ENCODE measurements around the gene SORBS2.

The SORBS2 gene

DNA sequence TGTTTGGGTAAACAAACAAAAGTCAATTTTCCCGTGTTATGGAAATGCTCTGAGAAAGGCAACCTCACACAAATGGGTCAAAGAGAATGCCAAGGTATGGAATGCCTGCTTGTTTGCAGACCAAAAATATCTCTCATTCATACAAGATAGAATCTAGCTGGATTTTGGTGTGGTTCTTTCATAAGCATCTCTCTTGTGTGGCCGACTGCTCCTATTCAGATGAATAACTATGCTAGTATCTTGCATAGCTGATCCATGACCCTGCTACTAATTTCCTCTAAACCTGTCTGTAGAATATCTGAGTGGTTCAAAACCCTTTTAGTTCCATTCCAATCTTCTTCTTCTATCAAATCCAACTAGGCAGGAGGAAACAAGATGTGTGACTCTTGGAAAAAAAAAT, 28.2 kb upstream of the SORBS2 start:
- no peak for DNase-seq
- no peak for TF ChIP-seq POLR2A (IDR thresholded peaks at IDR 0.05; ENCODE audit: low read length)
- TF ChIP-seq GATA1 (IDR thresholded peaks at IDR 0.05; ENCODE audit: low read depth, low read length), result no peak

DNA sequence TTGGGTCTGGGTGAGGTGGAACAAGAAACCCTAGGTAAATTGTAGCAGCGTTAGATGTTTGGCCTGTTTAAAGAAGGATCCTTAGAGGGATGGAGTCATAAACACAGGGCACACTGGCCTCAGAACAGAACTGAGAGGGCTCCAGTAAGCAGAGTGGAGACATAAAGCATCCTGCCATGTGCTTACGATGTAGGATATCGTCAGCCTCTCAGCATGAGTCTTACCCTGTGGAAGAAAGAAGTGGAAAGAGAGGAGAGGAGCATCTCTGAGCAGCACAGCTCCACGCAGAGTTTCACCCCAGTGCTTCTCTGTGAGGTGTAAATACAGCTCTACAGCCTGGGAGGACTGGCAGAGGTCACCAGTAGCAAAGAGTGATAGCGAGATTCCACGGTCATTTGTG, 27.8 kb upstream of the SORBS2 start:
- DNase-seq, result no peak
- TF ChIP-seq GATA1 (IDR thresholded peaks at IDR 0.05; ENCODE audit: low read depth, low read length) (no peak), POLR2A (IDR thresholded peaks at IDR 0.05; ENCODE audit: low read length) (no peak)

DNA sequence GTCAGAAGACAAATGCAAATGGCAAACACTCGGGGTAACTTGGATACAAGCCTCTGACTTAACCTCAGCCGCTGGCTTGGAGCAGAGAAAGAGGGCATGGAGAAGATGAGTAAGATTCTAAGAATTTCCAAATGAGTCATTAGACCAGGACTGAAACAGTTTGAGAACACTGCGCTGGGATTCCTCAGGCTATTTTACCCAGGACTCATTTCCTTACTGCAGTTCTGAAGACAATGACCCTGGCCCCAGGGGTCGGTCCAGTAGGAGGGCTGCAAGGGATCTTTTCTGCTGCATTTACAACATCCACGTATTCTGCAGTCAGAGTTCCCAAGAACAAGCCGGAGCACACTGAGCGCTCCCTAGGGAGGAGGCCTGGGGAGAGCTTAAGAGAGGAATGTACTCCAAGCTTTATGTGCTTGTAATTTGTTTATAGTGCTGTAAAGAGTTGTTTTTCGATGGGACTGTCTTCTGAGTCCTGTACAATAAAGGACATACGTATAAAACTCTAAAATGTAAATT, 27.3 kb upstream of the SORBS2 start:
- TF ChIP-seq POLR2A (IDR thresholded peaks at IDR 0.05; ENCODE audit: low read length) (no peak), GATA1 (IDR thresholded peaks at IDR 0.05; ENCODE audit: low read depth, low read length) (no peak)
- DNase-seq, result no peak

DNA sequence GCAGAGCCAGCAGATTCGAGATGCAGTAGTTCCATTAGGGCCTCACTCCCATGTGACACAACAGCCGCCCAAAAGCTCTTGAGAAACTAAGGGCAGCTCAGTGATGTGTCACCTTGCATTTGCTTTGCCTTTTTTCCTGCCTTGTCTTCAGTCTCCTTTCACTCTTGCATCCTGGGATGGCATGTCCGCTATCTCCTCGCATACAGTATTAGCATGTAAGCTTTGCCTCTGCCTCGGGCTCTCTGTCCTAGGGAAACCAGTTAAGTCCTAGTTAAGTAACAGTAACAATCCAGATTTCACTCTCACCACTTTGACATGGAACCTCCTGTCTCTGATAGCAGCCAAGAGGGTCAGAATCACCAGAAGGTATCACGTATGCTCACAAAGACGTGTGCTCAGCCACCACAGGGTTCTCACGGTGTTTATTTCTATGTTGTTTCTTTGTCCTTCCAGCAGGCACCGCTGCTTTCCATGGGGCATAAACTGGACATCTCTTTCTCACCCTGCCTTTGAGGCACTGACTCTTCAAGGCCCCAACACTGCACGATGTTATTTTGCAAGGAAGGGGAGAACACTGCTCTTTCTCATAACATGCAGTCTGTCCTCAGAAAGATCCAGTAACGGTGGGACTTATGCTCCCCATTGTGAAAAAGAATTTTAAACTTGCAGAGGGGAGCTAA, 26.7 kb upstream of the SORBS2 start:
- TF ChIP-seq POLR2A (IDR thresholded peaks at IDR 0.05; ENCODE audit: low read length) (no peak), GATA1 (IDR thresholded peaks at IDR 0.05; ENCODE audit: low read depth, low read length) (no peak)
- no peak for DNase-seq

DNA sequence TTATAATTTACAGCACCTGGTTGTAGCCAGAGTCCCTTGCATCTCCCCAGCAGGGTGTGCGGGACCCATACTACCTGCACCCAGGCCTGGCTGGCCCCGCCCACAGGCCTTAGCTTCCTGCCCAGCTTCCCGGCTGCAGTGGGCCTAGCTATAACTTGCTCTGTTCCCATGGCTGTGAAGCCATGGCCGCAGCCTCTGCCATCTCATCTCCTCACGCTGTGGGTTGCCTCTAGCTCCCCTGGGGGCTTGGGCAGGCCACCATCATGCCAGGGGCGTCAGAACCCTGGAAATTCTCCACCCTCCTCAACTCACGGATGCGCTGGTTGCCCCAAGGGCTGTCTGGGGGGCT, 26.1 kb upstream of the SORBS2 start:
- DNase-seq, result no peak
- no peak for TF ChIP-seq GATA1 (IDR thresholded peaks at IDR 0.05; ENCODE audit: low read depth, low read length)
- TF ChIP-seq POLR2A (IDR thresholded peaks at IDR 0.05; ENCODE audit: low read length), result no peak

DNA sequence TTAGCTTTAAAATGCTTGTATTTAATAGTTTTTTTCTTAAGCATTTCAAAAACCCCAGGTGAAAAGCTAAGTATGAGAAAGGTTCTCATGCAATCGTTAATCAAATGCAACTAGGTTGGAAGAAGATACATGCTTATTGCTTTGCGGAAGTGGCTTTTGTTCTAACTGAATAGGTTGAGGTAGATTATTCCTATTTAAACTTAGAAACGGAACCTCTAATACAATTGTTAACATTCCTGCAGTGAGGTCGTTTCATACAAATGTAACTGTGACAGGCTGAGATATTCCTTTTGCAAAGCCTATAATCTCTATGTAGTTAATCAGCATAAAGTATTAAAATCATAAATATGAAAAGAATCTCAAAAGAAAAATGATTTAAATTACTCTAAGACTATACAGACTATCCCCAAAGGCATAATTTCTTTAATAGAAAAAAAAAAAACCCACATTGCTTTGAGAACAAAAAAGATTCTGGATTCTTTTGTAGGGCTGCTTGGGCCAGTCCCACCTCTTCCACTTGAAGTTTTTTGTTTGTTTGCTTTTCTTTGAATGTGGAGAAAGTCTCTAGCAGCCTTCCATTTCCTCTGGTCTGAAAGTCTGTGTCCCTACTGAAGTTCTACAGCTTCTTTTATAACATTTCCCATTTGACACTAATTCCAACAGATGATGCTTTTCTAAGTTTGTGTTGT, 25.6 kb upstream of the SORBS2 start:
- DNase-seq, result no peak
- TF ChIP-seq POLR2A (IDR thresholded peaks at IDR 0.05; ENCODE audit: low read length), result no peak
- no peak for TF ChIP-seq GATA1 (IDR thresholded peaks at IDR 0.05; ENCODE audit: low read depth, low read length)

DNA sequence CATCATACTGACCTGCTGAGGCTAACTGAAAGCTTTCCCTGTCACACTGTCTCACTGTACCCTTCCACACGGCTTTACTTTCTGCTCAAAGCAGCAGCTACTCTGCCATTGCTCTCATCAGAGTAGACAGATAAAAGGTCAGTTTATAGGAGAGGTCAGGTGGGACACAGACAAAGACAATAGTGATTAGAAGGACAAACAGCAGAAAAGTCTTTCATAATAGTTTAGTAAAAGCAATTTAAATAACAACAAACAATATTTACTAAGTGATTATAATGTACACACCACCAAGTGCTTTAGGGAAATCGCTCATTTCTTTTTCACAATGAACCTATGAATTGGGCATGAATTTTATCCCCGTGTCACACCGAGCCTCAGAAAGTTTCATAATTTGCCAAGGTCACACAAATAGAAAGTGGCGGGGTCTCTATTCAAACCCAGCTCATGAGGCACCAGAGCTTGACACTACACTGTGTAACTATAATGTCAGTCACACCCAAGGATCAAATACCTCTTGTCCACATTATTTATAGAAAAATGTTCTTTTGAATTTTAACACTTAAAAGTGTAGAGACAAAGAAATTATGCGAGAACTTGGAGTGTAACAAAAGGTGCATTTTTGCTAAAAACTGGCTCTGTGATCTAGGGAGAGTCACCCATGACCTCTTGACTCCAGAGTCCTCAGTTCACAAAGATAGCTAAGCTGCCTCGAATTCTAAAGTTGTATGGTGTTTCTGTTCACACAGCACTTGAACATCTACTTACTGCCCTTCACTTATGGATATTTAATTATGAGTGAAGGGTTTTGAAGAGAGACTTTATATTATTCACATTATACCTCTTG, 24.5 kb upstream of the SORBS2 start:
- TF ChIP-seq POLR2A (IDR thresholded peaks at IDR 0.05; ENCODE audit: low read length) (no peak), GATA1 (IDR thresholded peaks at IDR 0.05; ENCODE audit: low read depth, low read length) (no peak)
- DNase-seq, result no peak

DNA sequence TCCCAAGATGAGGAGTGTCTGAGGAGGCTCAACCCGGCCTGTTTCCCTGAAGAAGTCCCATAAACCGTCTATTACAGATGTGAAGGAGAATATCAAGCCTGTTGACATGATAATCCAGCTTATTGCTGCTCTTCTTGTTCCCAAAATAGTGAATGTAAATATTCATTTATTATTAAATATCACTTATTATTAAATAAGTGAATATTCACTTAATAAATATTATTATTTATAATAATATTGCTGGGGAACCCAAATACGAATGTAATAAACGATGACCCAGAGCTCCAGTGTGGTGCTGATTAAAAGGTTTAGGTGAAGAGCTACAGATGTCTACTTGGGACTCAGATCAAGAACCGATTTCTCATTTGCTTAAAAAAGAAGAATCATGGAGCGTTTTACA, 23.8 kb upstream of the SORBS2 start:
- no peak for DNase-seq
- TF ChIP-seq POLR2A (IDR thresholded peaks at IDR 0.05; ENCODE audit: low read length) (no peak), GATA1 (IDR thresholded peaks at IDR 0.05; ENCODE audit: low read depth, low read length) (no peak)

DNA sequence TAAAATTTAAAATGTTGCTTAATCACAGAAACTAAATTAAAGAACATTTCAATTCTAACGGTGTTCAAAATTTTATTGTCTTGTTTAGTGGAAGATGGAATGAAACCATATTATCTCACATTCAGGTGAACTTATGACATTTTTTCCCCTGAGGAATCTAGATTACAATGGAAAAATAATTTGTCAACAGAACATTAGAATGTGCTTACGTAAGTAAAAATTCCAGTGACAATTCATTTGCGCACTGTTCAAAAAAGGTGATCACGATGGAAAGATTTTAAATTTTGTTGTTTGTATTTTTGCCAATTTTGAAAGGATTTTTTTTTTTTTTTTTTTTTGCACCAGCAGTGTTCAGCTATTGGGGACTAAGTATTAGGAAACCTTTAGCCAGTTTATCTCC, 23.3 kb upstream of the SORBS2 start:
- no peak for DNase-seq

DNA sequence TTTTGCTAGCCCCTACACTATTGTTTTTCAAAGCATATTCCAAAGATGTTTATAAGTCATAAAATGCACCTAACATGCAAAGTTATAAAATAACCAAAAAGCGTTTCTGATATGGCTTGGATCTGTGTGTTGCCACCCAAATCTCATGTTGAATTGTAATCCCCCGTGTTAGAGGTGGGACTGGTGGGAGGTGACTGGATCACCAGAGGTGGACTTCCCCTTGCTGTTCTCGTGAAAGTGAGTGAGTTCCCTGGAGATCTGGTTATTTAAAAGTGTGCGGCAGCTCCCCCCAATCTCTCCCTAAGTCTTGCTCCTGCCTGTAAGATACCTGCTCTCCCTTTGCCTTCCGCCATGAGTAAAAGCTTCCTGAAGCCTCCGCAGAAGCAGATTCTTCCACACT, 22.8 kb upstream of the SORBS2 start:
- no peak for TF ChIP-seq POLR2A (IDR thresholded peaks at IDR 0.05; ENCODE audit: low read length)
- TF ChIP-seq GATA1 (IDR thresholded peaks at IDR 0.05; ENCODE audit: low read depth, low read length), result no peak
- DNase-seq, result no peak

More for the DNA sequence above, 23.3 kb upstream of the SORBS2 start:
- TF ChIP-seq GATA1 (IDR thresholded peaks at IDR 0.05; ENCODE audit: low read depth, low read length) (no peak), POLR2A (IDR thresholded peaks at IDR 0.05; ENCODE audit: low read length) (no peak)

DNA sequence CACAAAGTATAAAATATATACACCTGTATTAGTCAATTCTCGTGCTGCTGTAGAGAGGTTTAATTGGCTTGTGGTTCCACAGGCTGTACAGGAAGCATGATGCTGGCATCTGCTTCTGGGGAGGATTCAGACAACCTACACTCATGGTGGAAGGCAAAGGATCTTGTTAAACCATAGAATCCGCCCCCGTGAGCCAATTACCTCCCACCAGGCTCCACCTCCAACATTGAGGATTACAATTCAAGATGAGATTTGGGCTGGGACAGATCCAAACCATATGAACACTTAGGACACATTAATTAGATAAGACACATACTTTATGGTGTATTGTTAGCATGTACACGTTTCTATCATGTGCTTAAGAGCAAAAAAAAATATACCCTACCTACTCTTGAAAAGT, 22.1 kb upstream of the SORBS2 start:
- DNase-seq, result no peak
- TF ChIP-seq POLR2A (IDR thresholded peaks at IDR 0.05; ENCODE audit: low read length) (no peak), GATA1 (IDR thresholded peaks at IDR 0.05; ENCODE audit: low read depth, low read length) (no peak)

DNA sequence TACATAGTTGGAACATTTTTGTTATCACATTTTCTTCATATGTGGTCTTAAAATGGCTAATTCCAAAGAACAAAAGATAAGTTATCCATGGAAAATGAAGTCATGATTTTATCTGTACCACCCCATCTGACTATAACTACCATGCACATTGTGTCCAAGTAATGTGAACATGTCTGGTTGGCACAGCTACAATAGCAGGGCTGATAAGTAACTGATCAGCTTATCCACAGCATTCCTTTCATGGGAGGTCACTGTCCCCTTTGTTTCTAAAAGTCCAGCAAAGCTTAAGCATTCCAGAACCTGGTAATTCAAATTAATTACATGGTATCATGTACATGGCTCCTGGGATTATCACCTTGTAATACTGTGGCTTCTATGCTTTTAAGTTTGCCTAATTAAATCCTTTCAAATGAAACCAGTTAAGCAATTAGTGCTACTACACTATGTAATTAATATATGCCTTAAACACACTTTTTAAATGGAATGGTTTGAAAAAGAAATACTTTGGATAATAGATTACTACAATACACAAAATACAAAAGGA, 21.1 kb upstream of the SORBS2 start:
- no peak for TF ChIP-seq POLR2A (IDR thresholded peaks at IDR 0.05; ENCODE audit: low read length)
- no peak for TF ChIP-seq GATA1 (IDR thresholded peaks at IDR 0.05; ENCODE audit: low read depth, low read length)
- DNase-seq, result no peak

DNA sequence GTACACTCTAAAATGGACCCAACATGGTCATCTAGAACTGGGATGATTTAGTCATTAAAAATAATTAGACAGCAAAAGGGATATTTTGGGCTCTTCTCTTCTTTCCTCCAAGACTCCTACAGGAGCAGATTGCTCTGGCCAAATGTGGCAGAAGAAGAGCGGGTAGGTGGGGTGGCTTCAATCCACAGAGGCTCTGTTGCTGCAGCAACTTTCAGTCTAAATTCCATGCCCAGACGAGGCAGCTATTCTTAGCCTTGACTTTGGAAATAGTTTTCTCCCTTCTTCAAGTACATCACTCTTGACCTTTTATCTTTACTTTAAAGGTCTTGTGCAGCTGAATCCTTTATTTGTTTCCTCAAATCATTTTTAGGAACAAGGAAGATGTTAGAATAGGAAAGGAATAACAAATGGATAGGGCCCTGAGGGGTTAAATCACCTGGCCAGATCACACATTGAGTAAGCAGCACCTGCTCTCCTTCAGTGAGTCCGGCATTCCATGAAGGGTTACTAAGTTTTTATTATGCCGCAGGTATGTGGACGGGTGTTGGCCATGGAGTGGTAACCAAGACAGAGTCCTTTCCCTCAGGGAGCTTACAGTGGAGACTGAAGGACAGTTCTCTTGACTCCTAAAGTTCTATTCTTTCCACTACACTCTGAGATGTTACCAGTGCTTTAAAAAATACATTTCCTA, 19.3 kb upstream of the SORBS2 start:
- DNase-seq, result no peak
- TF ChIP-seq POLR2A (IDR thresholded peaks at IDR 0.05; ENCODE audit: low read length), result no peak
- TF ChIP-seq GATA1 (IDR thresholded peaks at IDR 0.05; ENCODE audit: low read depth, low read length), result no peak

Measured in erythroblast (primary cell).